Vagina (tissue), 2 donors: ENCODE results near the gene PPP1R15B.

ENCODE experiments used
- CTCF ChIP-seq, 3 experiments: fragments of 450-650 bp in 2 of 3; fragments of 200-600 bp in 1 of 3; sonication (generic) in 1 of 3; IDR thresholded peaks; one replicate each; pipeline ENCODE4 v1.5.1; 2017 to 2019; ENCODE audit warnings: antibody characterized with exemption in 3 of 3, mild to moderate bottlenecking in 2 of 3, moderate library complexity in 2 of 3
- POLR2A ChIP-seq, 2 donors: fragments of 450-650 bp; IDR thresholded peaks; one replicate each; pipeline ENCODE4 v1.6.1; 2017; ENCODE audit warnings: antibody characterized with exemption in 2 of 2, mild to moderate bottlenecking in 2 of 2, moderate library complexity in 2 of 2
- POLR2AphosphoS5 ChIP-seq, 2 donors: sonication (generic); formaldehyde crosslinking; IDR thresholded peaks; one replicate each; pipeline ENCODE4 v1.9.0; 2017; ENCODE audit warnings: antibody characterized with exemption in 2 of 2, mild to moderate bottlenecking in 2 of 2, low read depth in 1 of 2; ENCODE audit not compliant: insufficient read depth in 1 of 2

GRCh38 chr1:204414016-204414415 is 2.4 kb upstream of the PPP1R15B start:
- no peak for TF ChIP-seq CTCF (IDR thresholded peaks at IDR 0.05)
- no peak for TF ChIP-seq POLR2A (IDR thresholded peaks at IDR 0.05)
- TF ChIP-seq POLR2AphosphoS5 (IDR thresholded peaks at IDR 0.05; ENCODE audit: insufficient read depth in 1 of 2, low read depth in 1 of 2) = no peak
